GM06990 (cell line): ENCODE measurements around the gene MALT1.

ENCODE experiments used
- DNase-seq: peaks from one replicate; pipeline ENCODE4 v3.0.0-alpha.2; 2011; ENCODE audit not compliant: insufficient read length; ENCODE audit errors: extremely low read depth
- H3K27me3 ChIP-seq: replicated peaks from 2 replicates; pipeline ENCODE4 v1.6.0; 2011; ENCODE audit warnings: low read length; ENCODE audit not compliant: control insufficient read depth, insufficient read depth
- H3K36me3 ChIP-seq: 2 replicates; pipeline ENCODE4 v1.5.1; 2011; ENCODE audit warnings: low read length; ENCODE audit not compliant: control insufficient read depth, insufficient read depth
- H3K4me3 ChIP-seq: replicated peaks from 2 replicates; pipeline ENCODE4 v1.5.1; 2011; ENCODE audit warnings: low read depth, mild to moderate bottlenecking, control low read depth, low read length
- TF ChIP-seq, protein P1 (sequence below): IDR thresholded peaks from 2 replicates; pipeline ENCODE4 v1.5.1; 2011; ENCODE audit warnings: low read length, control low read depth, mild to moderate bottlenecking, inconsistent platforms; ENCODE audit not compliant: insufficient read depth, poor library complexity, severe bottlenecking

MALT1 gene

DNA sequence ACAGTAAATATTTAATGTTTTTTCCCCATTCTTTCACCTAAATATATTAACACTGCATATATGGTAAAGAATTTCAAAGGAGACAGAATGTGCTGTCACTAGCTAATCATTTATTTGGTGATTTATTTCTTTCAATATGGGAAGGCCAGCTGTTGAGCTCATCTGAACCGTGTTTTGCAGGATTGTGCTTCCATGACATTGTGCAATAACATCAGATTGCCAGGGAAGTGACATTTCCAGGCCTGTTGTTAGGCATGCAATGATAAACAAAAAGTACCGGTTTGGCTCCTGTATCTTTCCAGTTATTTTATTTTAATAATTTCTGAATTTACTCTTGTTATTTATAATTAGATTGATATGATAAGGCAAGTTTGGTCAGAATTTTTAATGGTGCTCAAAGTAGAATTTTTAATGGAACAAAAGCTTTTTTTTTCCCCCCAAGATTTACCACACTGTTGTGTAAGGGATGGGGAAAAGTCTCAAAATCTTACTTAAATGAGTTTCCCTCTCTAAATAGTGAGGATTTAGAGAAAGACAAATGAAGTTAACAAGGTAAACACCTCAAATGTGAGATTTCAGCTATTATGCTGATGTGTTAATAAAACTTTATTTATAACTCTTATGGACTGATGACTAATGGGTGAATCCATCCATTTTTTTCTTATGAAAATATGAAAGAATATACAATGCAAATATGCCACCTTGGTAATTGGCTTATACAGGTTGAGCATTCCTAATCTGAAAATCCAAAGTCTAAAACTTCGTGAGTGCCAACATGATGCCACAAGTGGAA lies 52.7 kb downstream of the MALT1 start:
- peaks cover 10% of the 10 kb centered on the region for H3K36me3 ChIP-seq
- TF ChIP-seq, protein P1, sequence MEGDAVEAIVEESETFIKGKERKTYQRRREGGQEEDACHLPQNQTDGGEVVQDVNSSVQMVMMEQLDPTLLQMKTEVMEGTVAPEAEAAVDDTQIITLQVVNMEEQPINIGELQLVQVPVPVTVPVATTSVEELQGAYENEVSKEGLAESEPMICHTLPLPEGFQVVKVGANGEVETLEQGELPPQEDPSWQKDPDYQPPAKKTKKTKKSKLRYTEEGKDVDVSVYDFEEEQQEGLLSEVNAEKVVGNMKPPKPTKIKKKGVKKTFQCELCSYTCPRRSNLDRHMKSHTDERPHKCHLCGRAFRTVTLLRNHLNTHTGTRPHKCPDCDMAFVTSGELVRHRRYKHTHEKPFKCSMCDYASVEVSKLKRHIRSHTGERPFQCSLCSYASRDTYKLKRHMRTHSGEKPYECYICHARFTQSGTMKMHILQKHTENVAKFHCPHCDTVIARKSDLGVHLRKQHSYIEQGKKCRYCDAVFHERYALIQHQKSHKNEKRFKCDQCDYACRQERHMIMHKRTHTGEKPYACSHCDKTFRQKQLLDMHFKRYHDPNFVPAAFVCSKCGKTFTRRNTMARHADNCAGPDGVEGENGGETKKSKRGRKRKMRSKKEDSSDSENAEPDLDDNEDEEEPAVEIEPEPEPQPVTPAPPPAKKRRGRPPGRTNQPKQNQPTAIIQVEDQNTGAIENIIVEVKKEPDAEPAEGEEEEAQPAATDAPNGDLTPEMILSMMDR, result no peak
- H3K27me3 ChIP-seq, result no peaks in the 10 kb centered on the region
- H3K4me3 ChIP-seq, result no peak overlapping the region
- no peak for DNase-seq

DNA sequence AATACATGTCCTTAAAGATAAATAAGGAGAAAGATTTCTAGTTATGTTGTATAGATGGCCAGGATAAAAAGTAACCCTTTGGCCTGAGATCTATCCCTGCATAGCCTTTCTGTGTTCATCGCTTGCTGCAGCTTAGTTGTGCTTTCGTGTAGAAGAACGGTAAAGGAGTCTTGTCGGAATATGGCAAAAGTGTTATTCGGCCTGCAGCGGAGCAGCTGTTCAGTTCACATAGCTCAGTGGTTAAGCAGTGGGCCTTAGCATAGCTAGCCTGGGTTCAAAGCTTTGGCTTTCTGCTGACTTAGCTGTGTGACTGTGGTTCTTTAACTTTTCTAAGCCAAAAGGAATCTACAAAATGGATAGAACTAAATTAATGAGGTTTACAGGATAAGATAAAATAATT lies 55.4 kb downstream of the MALT1 start:
- Histone ChIP-seq H3K4me3 (no peak overlapping the region), H3K36me3 (peaks cover 7% of the 10 kb centered on the region), H3K27me3 (no peaks in the 10 kb centered on the region)
- DNase-seq, result no peak
- TF ChIP-seq, protein P1, result no peak

DNA sequence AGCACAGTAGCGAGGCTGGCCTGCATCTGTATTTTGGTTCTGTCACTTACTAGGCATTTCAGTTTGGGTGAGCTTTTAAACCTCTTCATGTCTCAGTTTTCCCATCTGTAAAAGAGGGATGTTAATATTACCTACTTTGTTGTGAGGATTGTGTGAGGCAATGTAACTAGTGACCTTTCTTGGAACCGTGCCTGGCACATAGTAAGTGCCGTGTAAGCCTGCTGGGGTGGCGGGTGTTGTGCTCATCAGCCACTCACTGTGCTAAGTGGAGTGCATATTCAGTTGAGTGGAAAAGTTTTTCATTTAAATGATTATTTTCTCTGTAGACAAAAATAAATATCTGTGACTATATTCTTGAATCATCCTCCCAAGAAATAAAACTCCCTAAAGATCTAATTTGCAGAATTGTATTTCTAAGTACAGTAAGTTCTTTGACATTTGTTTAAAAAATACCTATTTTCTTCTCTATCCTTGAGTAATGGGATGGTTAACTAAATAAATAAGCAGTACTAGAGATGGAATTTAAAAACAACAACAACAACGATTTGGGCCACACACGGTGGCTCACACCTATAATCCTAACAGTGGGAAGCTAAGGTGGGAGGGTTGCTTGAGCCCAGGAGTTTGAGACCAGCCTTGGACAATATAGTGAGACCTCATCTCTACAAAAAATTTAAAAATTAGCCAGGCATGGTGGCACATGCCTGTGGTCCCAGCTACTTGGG lies 56.7 kb downstream of the MALT1 start:
- Histone ChIP-seq H3K4me3 (no peak overlapping the region), H3K27me3 (no peaks in the 10 kb centered on the region), H3K36me3 (peaks cover 5% of the 10 kb centered on the region)
- TF ChIP-seq, protein P1, result no peak
- no peak for DNase-seq

DNA sequence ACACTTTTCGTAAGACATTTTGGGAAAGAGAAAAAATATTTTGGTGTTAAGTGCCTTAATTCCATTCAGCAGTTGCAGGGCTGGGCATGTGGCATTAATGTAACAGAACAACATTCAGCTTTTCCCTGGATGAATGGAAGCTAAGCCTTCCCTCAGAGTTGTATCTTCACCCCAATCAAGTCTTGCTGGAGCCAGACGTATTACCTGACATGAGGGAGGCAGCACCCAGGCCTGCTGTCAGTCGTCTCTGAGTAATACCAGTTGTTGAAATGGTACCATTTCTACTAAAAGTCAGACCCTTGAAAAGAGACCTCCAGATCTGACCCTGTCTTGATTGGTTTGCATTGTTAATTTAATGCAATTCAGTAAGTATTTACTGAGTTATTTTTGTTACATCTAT lies 57.5 kb downstream of the MALT1 start:
- peaks cover 5% of the 10 kb centered on the region for H3K36me3 ChIP-seq
- no peak overlapping the region for H3K4me3 ChIP-seq
- TF ChIP-seq, protein P1, result no peak
- no peaks in the 10 kb centered on the region for H3K27me3 ChIP-seq
- DNase-seq, result no peak

DNA sequence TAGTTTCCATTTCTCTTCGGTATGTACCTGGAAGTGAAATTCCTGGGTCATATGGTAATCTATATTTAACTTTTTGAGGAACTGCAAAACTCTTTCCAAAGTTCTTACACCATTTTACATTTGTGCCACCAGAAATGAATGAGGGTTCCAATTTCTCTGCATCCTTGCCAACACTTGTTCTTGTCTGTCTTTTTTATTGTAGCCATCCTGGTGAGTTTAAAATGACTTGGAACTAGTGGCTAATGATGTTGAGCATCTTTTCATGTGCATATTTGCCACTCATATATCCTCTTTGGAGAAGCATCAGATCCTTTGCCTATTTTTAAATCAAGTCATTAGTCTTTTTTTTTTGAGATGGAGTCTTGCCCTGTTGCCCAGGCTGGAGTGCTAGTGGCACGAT lies 59.4 kb downstream of the MALT1 start:
- peaks cover 4% of the 10 kb centered on the region; the same call in 1 of the 2 replicates for H3K36me3 ChIP-seq
- H3K4me3 ChIP-seq, result no peak overlapping the region
- no peaks in the 10 kb centered on the region for H3K27me3 ChIP-seq
- TF ChIP-seq, protein P1, result no peak
- DNase-seq, result no peak
